K562 (cell line): ENCODE results near the gene ANKRD34A. TPM values are rescaled to one million over a fixed set of nuclear protein-coding genes. Genes with fewer than 3 reads are reported as not detected.

Experiments used
- CHD7 ChIP-seq: fragments of 200-600 bp; sonication (generic); IDR thresholded peaks from one replicate; pipeline ENCODE4 v1.6.1; 2012; ENCODE audit warnings: mild to moderate bottlenecking, low read depth, low read length, inconsistent platforms
- DDX20 ChIP-seq: fragments of 450-650 bp; IDR thresholded peaks from 2 replicates; pipeline ENCODE4 v1.6.1; 2016; ENCODE audit warnings: missing genetic modification characterization, low read depth, mild to moderate bottlenecking, missing compliant biosample characterization, moderate library complexity
- KHSRP ChIP-seq: fragments of 450-650 bp; IDR thresholded peaks from 2 replicates; pipeline ENCODE4 v1.6.1; 2017
- LARP7 ChIP-seq: fragments of 450-650 bp; IDR thresholded peaks from 2 replicates; pipeline ENCODE4 v1.6.1; 2016
- MYNN ChIP-seq, 2 experiments: sonication (generic); formaldehyde crosslinking in 1 of 2; IDR thresholded peaks; 2 replicates each; pipeline versions ENCODE4 v1.5.0 to v1.6.1; 2016 to 2020; ENCODE audit warnings: antibody characterized with exemption in 1 of 2, missing genetic modification reagents in 1 of 2
- NR2F6 ChIP-seq: fragments of 450-650 bp; formaldehyde crosslinking; IDR thresholded peaks from 2 replicates; pipeline ENCODE4 v1.4.0; 2020; ENCODE audit warnings: mild to moderate bottlenecking
- POLR3G ChIP-seq: IDR thresholded peaks from 2 replicates; pipeline ENCODE4 v1.6.1; 2011; ENCODE audit not compliant: insufficient read length, insufficient replicate concordance; ENCODE audit errors: extremely low read depth
- RB1 ChIP-seq: fragments of 450-650 bp; IDR thresholded peaks from 2 replicates; pipeline ENCODE4 v1.6.1; 2017; ENCODE audit warnings: low read depth, mild to moderate bottlenecking
- RHOXF2B ChIP-seq: fragments of 250-450 bp; sonication (Bioruptor Pico); conservative IDR thresholded peaks from 2 replicates; pipeline ENCODE4 v1.5.1; 2021
- ZBTB9 ChIP-seq: fragments of 450-650 bp; formaldehyde crosslinking; IDR thresholded peaks from 2 replicates; pipeline ENCODE4 v1.4.0; 2020; ENCODE audit warnings: mild to moderate bottlenecking, moderate library complexity
- ZNF57 ChIP-seq: fragments of 450-650 bp; formaldehyde crosslinking; IDR thresholded peaks from 2 replicates; pipeline ENCODE4 v1.4.0; 2020; ENCODE audit warnings: mild to moderate bottlenecking, moderate library complexity
- polyA plus RNA-seq, 8 experiments: library from polyadenylated mRNA; depleted of rRNA in 4 of 8; stranded (reverse) in 5 of 8; unstranded in 3 of 8; fragments of >200 nt; fragmentation: Nextera tagmentation in 2 of 8; fragmentation: Illumina TruSeq in 1 of 8; extraction: Ambion mirVana in 2 of 8; extraction: Trizol in 1 of 8; gene quantifications; 2 replicates each; pipeline versions ENCODE4 v1.2.1 to v1.2.3, GENCODE V29; 2011 to 2014; ENCODE audit warnings: inconsistent platforms in 1 of 8, missing spikeins in 1 of 8
- total RNA-seq, 7 experiments: library from RNA; depleted of rRNA in 6 of 7; stranded (reverse); fragments of >200 nt in 6 of 7; fragmentation: Illumina TruSeq in 2 of 7; extraction: Trizol in 2 of 7; gene quantifications; 2 replicates each; pipeline versions ENCODE4 v1.2.1 to v1.2.3, GENCODE V29; 2011 to 2021; ENCODE audit warnings: low replicate concordance in 1 of 7

The ANKRD34A gene
- total and polyA plus RNA-seq, 9 of the 15 experiments (the other 6 are each of a cell fraction or from before 2014, with no cell fraction given): 0.06 to 1.6 (median 0.43) TPM

- no peak for TF ChIP-seq CHD7
- TF ChIP-seq NR2F6 (CRISPR knock-in tag): no peak
- 0 out of 2 replicates have a peak, but pooled peaks have one; percentile 32 for TF ChIP-seq LARP7
- TF ChIP-seq ZBTB9 (CRISPR knock-in tag): 0 out of 2 replicates have a peak, but pooled peaks have one; percentile 48
- TF ChIP-seq KHSRP: no peak
- no peak for TF ChIP-seq RHOXF2B (CRISPR knock-in tag)
- TF ChIP-seq POLR3G: no peak
- TF ChIP-seq MYNN (IDR thresholded peaks at IDR 0.05): peak; percentile 69; the same call in 1 of the 2 replicates
- TF ChIP-seq MYNN (CRISPR knock-in tag; IDR thresholded peaks at IDR 0.05): no peak
- TF ChIP-seq ZNF57 (CRISPR knock-in tag): no peak
- TF ChIP-seq DDX20: 0 out of 2 replicates have a peak, but pooled peaks have one; percentile 14
- peak; percentile 56; the same call in 1 of the 2 replicates for TF ChIP-seq RB1
Observed at GRCh38 chr1:145977486-145978470, 13.4 kb upstream of the ANKRD34A start (continued).
